Fibroblast of lung (primary cell): Measurements from ENCODE around the gene UBXN6. TPM values are rescaled to one million over a fixed set of nuclear protein-coding genes. Genes with fewer than 3 reads are reported as not detected.

Source experiments
- DNase-seq, 2 donors: peaks; one replicate each; pipeline versions ENCODE4 v3.0.0 to v3.0.0-alpha.2; 2010; ENCODE audit warnings: low read depth in 2 of 2
- H2AFZ ChIP-seq: 2 replicates; pipeline ENCODE4 v1.5.1; 2012; ENCODE audit warnings: low read length, control low read depth, inconsistent platforms
- H3K27ac ChIP-seq: 2 replicates; pipeline ENCODE4 v1.5.1; 2011; ENCODE audit warnings: low read length, control low read depth; ENCODE audit not compliant: insufficient read depth
- H3K27me3 ChIP-seq: 2 replicates; pipeline ENCODE4 v1.5.1; 2011; ENCODE audit warnings: mild to moderate bottlenecking, low read length; ENCODE audit not compliant: control insufficient read depth, insufficient read depth
- H3K36me3 ChIP-seq: 2 replicates; pipeline ENCODE4 v1.5.1; 2011; ENCODE audit warnings: low read length; ENCODE audit not compliant: control insufficient read depth, insufficient read depth
- H3K4me1 ChIP-seq: 2 replicates; pipeline ENCODE4 v1.5.1; 2011; ENCODE audit warnings: low read length; ENCODE audit not compliant: control insufficient read depth, insufficient read depth; ENCODE audit errors: extremely low read depth
- H3K4me2 ChIP-seq: 2 replicates; pipeline ENCODE4 v1.5.1; 2011; ENCODE audit warnings: low read length, control low read depth; ENCODE audit not compliant: insufficient read depth; ENCODE audit errors: extremely low read depth
- H3K4me3 ChIP-seq, 4 experiments: fragments of 200-600 bp in 1 of 4; sonication (generic) in 1 of 4; replicated peaks in 1 of 4; 2 replicates each; pipeline ENCODE4 v1.5.1; 2011 to 2016; ENCODE audit warnings: low read length in 4 of 4, low read depth in 3 of 4, mild to moderate bottlenecking in 3 of 4, control low read depth in 2 of 4, inconsistent platforms in 1 of 4, mixed read lengths in 1 of 4; ENCODE audit not compliant: insufficient read depth in 1 of 4; ENCODE audit errors: control extremely low read depth in 1 of 4
- H3K79me2 ChIP-seq: 2 replicates; pipeline ENCODE4 v1.5.1; 2012; ENCODE audit warnings: mild to moderate bottlenecking, low read length, inconsistent platforms; ENCODE audit not compliant: control insufficient read depth, insufficient read depth
- H3K9ac ChIP-seq: 2 replicates; pipeline ENCODE4 v1.5.1; 2011; ENCODE audit warnings: mild to moderate bottlenecking, low read length, control low read depth; ENCODE audit not compliant: insufficient read depth
- H3K9me3 ChIP-seq: 2 replicates; pipeline ENCODE4 v1.5.1; 2012; ENCODE audit warnings: low read depth, low read length; ENCODE audit not compliant: control insufficient read depth, insufficient read depth
- H4K20me1 ChIP-seq: 2 replicates; pipeline ENCODE4 v1.5.1; 2011; ENCODE audit warnings: low read length; ENCODE audit not compliant: control insufficient read depth, insufficient read depth; ENCODE audit errors: extremely low read depth
- EZH2 ChIP-seq: IDR thresholded peaks from 2 replicates; pipeline ENCODE4 v1.5.1; 2012; ENCODE audit warnings: low read length, control low read depth, mild to moderate bottlenecking; ENCODE audit errors: missing control alignments
- polyA plus RNA-seq, 2 donors: library from polyadenylated mRNA; depleted of rRNA in 1 of 2; stranded (reverse) in 1 of 2; unstranded in 1 of 2; fragments of >200 nt; gene quantifications; 2 replicates each; pipeline ENCODE4 v1.2.1, GENCODE V29; 2011 to 2012; ENCODE audit warnings: missing spikeins in 1 of 2
- total RNA-seq: library from RNA; depleted of rRNA; stranded (reverse); fragments of >200 nt; gene quantifications from 2 replicates; pipeline ENCODE4 v1.2.1, GENCODE V29; 2014
- TF ChIP-seq, protein P1 (sequence below), 2 donors: IDR thresholded peaks in 1 of 2; conservative IDR thresholded peaks in 1 of 2; 1 replicate in 1 of 2; 2 replicates in 1 of 2; pipeline ENCODE4 v1.5.1; 2011 to 2012; ENCODE audit warnings: low read length in 2 of 2, control low read depth in 1 of 2, inconsistent platforms in 1 of 2, low read depth in 1 of 2, mild to moderate bottlenecking in 1 of 2

The UBXN6 gene
- total and polyA plus RNA-seq, 2 donors (not counting 1 experiment from before 2014, with no cell fraction given), result 49.1 to 114 TPM

DNA sequence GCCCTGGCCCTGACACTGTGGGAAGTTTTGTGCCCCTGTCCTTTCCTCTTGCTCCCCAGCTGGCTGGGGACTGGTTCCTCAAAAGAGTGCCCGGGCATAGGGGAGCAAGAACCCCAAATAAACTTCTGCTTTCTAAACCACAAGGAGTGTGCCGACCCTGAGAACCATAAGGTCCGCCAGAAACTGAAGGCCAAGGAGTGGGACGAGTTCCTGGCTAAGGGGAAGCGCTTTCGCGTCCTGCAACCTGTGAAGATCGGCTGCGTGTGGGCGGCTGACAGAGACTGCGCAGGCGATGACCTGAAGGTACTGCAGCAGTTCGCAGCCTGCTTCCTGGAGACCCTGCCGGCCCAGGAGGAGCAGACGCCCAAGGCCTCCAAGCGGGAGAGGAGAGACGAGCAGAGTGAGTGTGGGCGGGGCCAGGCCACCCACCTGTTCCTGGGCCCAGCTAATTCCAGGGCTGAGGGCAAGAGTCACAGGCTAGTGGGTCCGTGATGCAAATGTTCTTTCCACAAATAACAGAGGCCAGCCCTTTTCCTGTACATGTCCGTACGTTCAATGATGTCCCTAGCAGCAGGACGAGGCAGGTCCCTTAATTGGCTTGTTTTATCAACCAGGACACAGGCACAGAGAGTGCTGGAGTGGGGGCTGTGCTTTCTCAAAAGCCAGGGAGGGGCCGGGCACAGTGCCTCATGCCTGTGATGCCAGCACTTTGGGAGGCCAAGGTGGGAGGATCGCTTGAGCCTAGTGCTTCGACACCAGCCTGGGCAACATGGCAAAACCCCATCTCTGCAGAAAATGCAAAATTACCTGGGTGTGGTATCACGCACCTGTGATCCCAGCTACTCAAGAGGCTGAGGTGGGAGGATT is 25.6 kb downstream of the UBXN6 start:
- Histone ChIP-seq H4K20me1 (no peaks in the 10 kb centered on the region), H3K27me3 (no peaks in the 10 kb centered on the region), H3K79me2 (no peaks in the 10 kb centered on the region), H3K4me1 (peaks cover 2% of the 10 kb centered on the region), H3K4me2 (no peak overlapping the region), H3K36me3 (peaks cover 18% of the 10 kb centered on the region), H3K4me3 (no peak overlapping the region), H3K27ac (no peak overlapping the region), H3K9ac (no peak overlapping the region), H2AFZ (no peak overlapping the region), H3K9me3 (no peaks in the 10 kb centered on the region)
- no peak for DNase-seq
- no peak for TF ChIP-seq EZH2
- TF ChIP-seq, protein P1, sequence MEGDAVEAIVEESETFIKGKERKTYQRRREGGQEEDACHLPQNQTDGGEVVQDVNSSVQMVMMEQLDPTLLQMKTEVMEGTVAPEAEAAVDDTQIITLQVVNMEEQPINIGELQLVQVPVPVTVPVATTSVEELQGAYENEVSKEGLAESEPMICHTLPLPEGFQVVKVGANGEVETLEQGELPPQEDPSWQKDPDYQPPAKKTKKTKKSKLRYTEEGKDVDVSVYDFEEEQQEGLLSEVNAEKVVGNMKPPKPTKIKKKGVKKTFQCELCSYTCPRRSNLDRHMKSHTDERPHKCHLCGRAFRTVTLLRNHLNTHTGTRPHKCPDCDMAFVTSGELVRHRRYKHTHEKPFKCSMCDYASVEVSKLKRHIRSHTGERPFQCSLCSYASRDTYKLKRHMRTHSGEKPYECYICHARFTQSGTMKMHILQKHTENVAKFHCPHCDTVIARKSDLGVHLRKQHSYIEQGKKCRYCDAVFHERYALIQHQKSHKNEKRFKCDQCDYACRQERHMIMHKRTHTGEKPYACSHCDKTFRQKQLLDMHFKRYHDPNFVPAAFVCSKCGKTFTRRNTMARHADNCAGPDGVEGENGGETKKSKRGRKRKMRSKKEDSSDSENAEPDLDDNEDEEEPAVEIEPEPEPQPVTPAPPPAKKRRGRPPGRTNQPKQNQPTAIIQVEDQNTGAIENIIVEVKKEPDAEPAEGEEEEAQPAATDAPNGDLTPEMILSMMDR (conservative IDR thresholded peaks at IDR 0.05 in 1 of 2, IDR thresholded peaks at IDR 0.05 in 1 of 2; ENCODE audit: low read depth in 1 of 2, low read length in 2 of 2), result no peak

DNA sequence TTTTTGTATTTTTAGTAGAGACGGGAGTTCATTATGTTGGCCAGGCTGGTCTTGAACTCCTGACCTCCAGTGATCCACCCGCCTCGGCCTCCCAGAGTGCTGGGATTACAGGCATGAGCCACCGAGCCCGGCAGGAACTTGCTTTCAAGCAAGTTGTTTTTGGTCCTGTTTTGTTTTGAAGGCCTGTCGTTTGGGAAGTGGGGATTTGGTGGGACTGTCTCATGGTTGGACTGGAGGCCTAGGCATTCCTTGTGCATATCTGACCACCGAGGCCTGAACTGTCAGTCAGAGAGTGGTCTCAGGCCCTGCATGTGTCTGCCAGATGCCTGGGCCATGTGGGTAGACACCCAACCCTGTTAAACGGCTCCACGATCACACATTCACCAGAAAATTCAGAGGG is 26.3 kb downstream of the UBXN6 start:
- Histone ChIP-seq H3K4me2 (no peak overlapping the region), H3K79me2 (no peaks in the 10 kb centered on the region), H3K4me3 (no peak overlapping the region), H3K27ac (no peak overlapping the region), H3K36me3 (peaks cover 18% of the 10 kb centered on the region), H2AFZ (no peak overlapping the region), H3K9me3 (no peaks in the 10 kb centered on the region), H3K4me1 (peaks cover 2% of the 10 kb centered on the region), H3K9ac (no peak overlapping the region), H3K27me3 (no peaks in the 10 kb centered on the region), H4K20me1 (no peaks in the 10 kb centered on the region)
- DNase-seq, result no peak
- TF ChIP-seq EZH2, result no peak
- TF ChIP-seq, protein P1 (conservative IDR thresholded peaks at IDR 0.05 in 1 of 2, IDR thresholded peaks at IDR 0.05 in 1 of 2; ENCODE audit: low read depth in 1 of 2, low read length in 2 of 2), result no peak

DNA sequence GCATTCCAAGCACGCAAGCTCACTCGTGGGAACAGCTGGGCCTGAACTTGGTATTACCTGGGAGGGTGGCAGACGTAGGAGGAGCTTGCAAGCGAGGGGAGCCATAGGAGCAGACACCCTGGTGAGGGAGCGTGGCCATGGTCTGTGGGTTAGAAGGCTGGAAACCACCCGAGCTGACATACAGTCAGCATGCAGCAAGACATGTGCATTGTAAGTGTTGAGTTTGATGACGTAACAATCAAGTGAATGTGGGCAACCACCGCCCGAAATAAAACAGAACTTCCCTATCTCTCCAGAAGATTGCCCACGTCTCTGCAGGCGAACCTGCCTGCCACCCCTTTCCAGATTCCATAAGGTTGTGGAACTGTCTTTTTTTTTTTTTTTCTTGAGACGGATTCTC is 26.8 kb downstream of the UBXN6 start:
- TF ChIP-seq EZH2, result no peak
- TF ChIP-seq, protein P1 (conservative IDR thresholded peaks at IDR 0.05 in 1 of 2, IDR thresholded peaks at IDR 0.05 in 1 of 2; ENCODE audit: low read depth in 1 of 2, low read length in 2 of 2), result no peak
- no peak overlapping the region for H3K27ac ChIP-seq
- no peak for DNase-seq
- H3K9ac ChIP-seq, result no peak overlapping the region
- no peaks in the 10 kb centered on the region for H3K27me3 ChIP-seq
- H4K20me1 ChIP-seq, result no peaks in the 10 kb centered on the region
- H2AFZ ChIP-seq, result no peak overlapping the region
- H3K79me2 ChIP-seq, result no peaks in the 10 kb centered on the region
- peaks cover 18% of the 10 kb centered on the region for H3K36me3 ChIP-seq
- H3K4me1 ChIP-seq, result peaks cover 2% of the 10 kb centered on the region
- H3K9me3 ChIP-seq, result no peaks in the 10 kb centered on the region
- no peak overlapping the region for H3K4me2 ChIP-seq
- no peak overlapping the region for H3K4me3 ChIP-seq
